HG03064 (cell line): ENCODE measurements around the gene POU4F1.

Experiments
- ATAC-seq: cut with Tn5 transposase; IDR thresholded peaks from one replicate; pipeline ENCODE4 v1.9.1; 2021; ENCODE audit warnings: low read depth; ENCODE audit not compliant: unreplicated experiment

POU4F1 gene

GRCh38 chr13:78593652-78594455 is 9.5 kb downstream of the POU4F1 start:
- ATAC-seq, result no peak

GRCh38 chr13:78593129-78593528 is 10.2 kb downstream of the POU4F1 start:
- ATAC-seq, result no peak

DNA sequence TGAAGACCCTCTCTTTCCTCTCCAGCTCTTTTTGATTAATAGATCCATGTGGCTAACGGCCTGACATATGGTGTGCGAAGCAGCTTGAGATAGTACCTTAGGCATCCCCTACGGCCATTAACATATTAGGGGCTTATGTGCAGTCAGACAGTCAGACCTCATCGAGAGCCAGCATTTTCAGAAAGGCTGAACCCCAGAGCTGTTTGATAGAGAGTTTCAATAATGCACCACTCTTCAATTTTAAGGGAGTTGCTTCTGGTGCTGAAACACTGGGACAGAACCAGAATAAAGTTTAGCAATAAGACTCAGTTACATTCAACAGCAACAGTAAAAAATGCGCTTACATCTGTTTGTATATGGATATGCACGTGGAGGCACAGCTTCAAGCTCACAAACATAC is 10.8 kb downstream of the POU4F1 start:
- no peak for ATAC-seq

DNA sequence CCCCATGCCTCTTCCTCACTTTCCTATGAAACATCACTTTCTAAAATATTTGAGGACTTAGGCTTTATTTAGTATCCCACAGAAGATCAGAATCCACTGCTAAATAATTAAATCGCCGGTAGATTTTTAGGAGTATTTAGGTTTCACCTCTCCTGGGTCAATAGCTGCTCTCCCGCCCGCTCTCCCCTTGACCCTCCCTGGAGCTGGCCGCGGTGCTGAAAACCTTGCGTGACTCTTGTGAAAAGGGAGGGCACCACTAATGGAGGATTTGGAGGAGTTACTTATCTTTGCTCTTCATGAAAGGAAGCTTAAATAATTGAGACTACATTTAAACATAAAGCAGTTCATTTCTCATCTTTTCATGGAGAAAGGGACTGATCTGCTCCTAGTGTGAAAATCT is 14.1 kb downstream of the POU4F1 start:
- ATAC-seq, result no peak

- ATAC-seq, result no peak
Observed at GRCh38 chr13:78587395-78587794, 16.0 kb downstream of the POU4F1 start.

DNA sequence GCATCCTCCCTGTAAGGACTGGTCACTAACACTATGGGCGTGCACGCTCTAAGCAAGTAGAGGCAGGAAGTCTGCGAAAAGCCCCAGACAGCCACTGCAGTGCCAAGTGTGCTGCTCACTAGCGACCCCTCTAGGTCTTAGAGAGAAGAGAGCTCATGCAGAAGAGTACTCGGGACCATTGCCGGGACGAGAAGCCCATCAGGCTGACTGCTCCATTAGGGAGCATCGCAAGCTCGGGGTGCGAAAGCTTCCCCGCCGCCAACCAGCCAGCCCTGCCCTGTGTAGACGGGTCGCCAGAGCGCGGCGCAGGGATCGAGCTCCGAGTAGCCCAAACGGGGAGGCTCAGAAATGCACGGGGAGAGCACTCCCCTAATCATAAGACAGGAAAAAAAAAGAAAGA is 16.6 kb downstream of the POU4F1 start:
- no peak for ATAC-seq

DNA sequence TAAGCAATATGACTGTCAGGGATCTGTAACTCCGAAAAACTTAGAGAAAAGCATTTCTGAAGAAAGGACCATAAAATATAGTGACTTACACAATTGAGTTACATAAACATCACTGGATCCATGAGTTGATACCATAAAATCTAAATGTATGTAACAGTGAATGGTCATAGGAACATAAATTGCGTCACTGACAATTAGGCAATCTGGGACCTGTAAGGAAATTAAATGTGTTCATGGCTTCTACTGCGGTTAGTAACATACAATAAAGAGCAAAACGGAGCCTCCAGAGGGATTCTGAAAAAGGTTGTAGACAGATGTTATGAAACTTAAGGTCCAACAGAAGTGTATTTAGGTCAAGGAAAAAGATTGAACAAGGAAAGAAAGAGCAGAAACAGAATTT is 27.1 kb downstream of the POU4F1 start:
- ATAC-seq, result no peak

DNA sequence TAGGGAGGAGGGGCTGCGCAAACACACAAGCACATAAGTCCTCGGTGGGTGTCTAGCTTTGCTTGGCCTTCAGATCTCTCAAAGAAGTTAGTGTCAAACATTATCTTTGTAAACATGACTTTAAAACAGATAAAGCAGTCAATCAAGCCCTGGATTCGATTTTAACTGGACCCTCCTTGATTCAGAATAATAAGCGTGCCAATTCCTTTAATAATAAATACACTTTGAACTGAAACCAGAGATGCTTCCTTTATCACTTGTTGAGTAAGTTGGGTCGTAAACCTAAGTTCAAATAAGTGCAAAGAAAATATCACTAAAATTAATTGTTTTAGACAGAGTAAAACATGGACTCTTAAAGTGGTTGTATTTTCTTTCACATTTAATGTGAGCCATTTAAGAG is 30.9 kb downstream of the POU4F1 start:
- ATAC-seq, result no peak

GRCh38 chr13:78569029-78569428 is 34.3 kb downstream of the POU4F1 start:
- no peak for ATAC-seq

DNA sequence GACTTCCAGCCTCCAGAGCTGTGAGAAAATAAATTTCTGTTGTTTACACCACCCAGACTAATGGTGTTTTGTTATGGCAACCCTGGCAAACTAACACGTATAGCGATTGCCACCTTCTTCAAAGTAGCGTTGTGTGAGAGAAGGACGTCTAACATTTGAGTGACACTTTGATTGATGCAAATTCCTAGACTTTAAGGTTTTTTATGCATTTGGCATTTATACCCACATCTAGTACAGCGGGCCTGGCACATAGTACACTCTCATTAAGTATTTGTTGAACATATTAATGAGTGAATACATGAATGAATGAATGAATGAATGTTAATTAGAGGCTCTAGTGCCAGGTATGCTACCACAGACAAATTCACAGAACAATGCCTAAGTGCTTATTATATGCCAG is 36.7 kb downstream of the POU4F1 start:
- ATAC-seq, result no peak

- no peak for ATAC-seq
Observed at GRCh38 chr13:78562237-78562889, 41.0 kb downstream of the POU4F1 start.
